Left lung (tissue), 10 donors: ENCODE results near the gene TACC2. TPM values are rescaled to one million over a fixed set of nuclear protein-coding genes. Genes with fewer than 3 reads are reported as not detected.
A peak's percentile ranks its signal among the peaks of the same experiment; 100 is the strongest.
"Not testable (repeated sequence)": the region's sequence is repeated elsewhere in the genome, so short reads cannot be mapped to it uniquely, and the experiment has no call there.

Experiments
- ATAC-seq: fragments of 200-7000 bp; cut with Tn5 transposase; one replicate; pipeline ENCODE4 v1.9.1; 2020; ENCODE audit warnings: moderate library complexity
- DNase-seq, 4 donors: peaks; one replicate each; pipeline ENCODE4 v3.0.0-alpha.2; 2013 to 2020
- H3K27ac ChIP-seq, 2 donors: fragments of 200-600 bp; sonication (generic) in 1 of 2; one replicate each; pipeline versions ENCODE4 v1.5.0 to v1.8.0; 2020 to 2021
- H3K27me3 ChIP-seq, 2 donors: fragments of 200-600 bp; sonication (generic) in 1 of 2; one replicate each; pipeline versions ENCODE4 v1.5.0 to v1.8.0; 2020 to 2021
- H3K36me3 ChIP-seq, 2 donors: fragments of 200-600 bp; sonication (generic) in 1 of 2; one replicate each; pipeline versions ENCODE4 v1.5.0 to v1.8.0; 2020 to 2021
- H3K4me1 ChIP-seq, 2 donors: fragments of 200-600 bp; one replicate each; pipeline ENCODE4 v1.8.0; 2021
- H3K4me3 ChIP-seq, 2 donors: fragments of 200-600 bp; sonication (generic) in 1 of 2; one replicate each; pipeline versions ENCODE4 v1.5.0 to v1.8.0; 2020 to 2021; ENCODE audit warnings: mild to moderate bottlenecking in 1 of 2
- H3K9me3 ChIP-seq, 2 donors: fragments of 200-600 bp; sonication (generic) in 1 of 2; one replicate each; pipeline versions ENCODE4 v1.5.0 to v1.8.0; 2020 to 2021
- CTCF ChIP-seq, 2 donors: fragments of 200-600 bp; sonication (generic) in 1 of 2; IDR thresholded peaks; one replicate each; pipeline versions ENCODE4 v1.5.0 to v1.8.0; 2021; ENCODE audit warnings: antibody characterized with exemption in 2 of 2
- intact Hi-C, 2 donors: fragments of 100-400 bp; cut with DNase I; formaldehyde crosslinking; loops; one replicate each; pipeline versions ENCODE4 v1.11.2 to v1.14.2; 2022
- polyA plus RNA-seq, 6 donors: library from polyadenylated mRNA; unstranded; fragments of 120-200 nt; gene quantifications; one replicate each; pipeline ENCODE4 v1.2.1, GENCODE V29; 2013; ENCODE audit not compliant: insufficient read length in 6 of 6
- total RNA-seq, 2 donors: library from RNA; stranded (reverse); fragmentation: NEBNext Ultra II Directional; extraction: Animal tissue kit (Norgen Biotek cat#: 25700); gene quantifications; one replicate each; pipeline ENCODE4 v1.2.1, GENCODE V29; 2021
- donor health status: DM: no; HTN: yes; CAD: no.
- donor health status: DM: no; HTN: no; CAD: no.

Gene TACC2
- total and polyA plus RNA-seq, 8 donors: 21.0 to 193 (median 23.9) TPM

GRCh38 chr10:122060250-122060649 is 71.3 kb downstream of the TACC2 start:
- Histone ChIP-seq H3K27ac (no peak overlapping the region), H3K4me3 (no peak overlapping the region), H3K27me3 (no peaks in the 10 kb centered on the region), H3K9me3 (no peaks in the 10 kb centered on the region), H3K4me1 (peaks cover 7 to 14% of the 10 kb centered on the region in 2 donors), H3K36me3 (no peaks in the 10 kb centered on the region)
- TF ChIP-seq CTCF (IDR thresholded peaks at IDR 0.05): no peak
- peak; percentile 6 for ATAC-seq
- no peak for DNase-seq
- intact Hi-C loops: no loop called here

- Histone ChIP-seq H3K4me1 (peaks cover 7 to 14% of the 10 kb centered on the region in 2 donors), H3K36me3 (no peaks in the 10 kb centered on the region), H3K27ac (peak overlapping the region; percentile 78 to 91), H3K27me3 (no peaks in the 10 kb centered on the region), H3K4me3 (no peak overlapping the region), H3K9me3 (no peaks in the 10 kb centered on the region)
- intact Hi-C loops: no loop called here
- TF ChIP-seq CTCF (IDR thresholded peaks at IDR 0.05): no peak
- DNase-seq (peak in 2 of 4 donors; percentile 68 to 86), ATAC-seq (peak; percentile 98)
These were observed 74.1 kb downstream of the TACC2 start for GRCh38 chr10:122062831-122063674.

GRCh38 chr10:122066337-122066939 is 77.5 kb downstream of the TACC2 start:
- H3K27ac ChIP-seq, DNase-seq, intact Hi-C loops, H3K9me3 ChIP-seq, ATAC-seq, H3K4me3 ChIP-seq, H3K36me3 ChIP-seq, H3K27me3 ChIP-seq: not testable (repeated sequence)
- peaks cover 7 to 14% of the 10 kb centered on the region in 2 donors for H3K4me1 ChIP-seq

- H3K4me1 ChIP-seq: no peaks in the 10 kb centered on the region
- H3K36me3 ChIP-seq: no peaks in the 10 kb centered on the region
- DNase-seq (no peak), ATAC-seq (no peak)
- H3K9me3 ChIP-seq: no peaks in the 10 kb centered on the region
- no peaks in the 10 kb centered on the region for H3K27me3 ChIP-seq
- no peak for TF ChIP-seq CTCF (IDR thresholded peaks at IDR 0.05)
- no peak overlapping the region for H3K4me3 ChIP-seq
- no peak overlapping the region for H3K27ac ChIP-seq
- intact Hi-C loops: no loop called here
These were observed 79.9 kb downstream of the TACC2 start for GRCh38 chr10:122068844-122069243.

GRCh38 chr10:122072491-122072890 is 83.5 kb downstream of the TACC2 start:
- Histone ChIP-seq H3K27ac (no peak overlapping the region), H3K4me1 (no peaks in the 10 kb centered on the region), H3K36me3 (no peaks in the 10 kb centered on the region), H3K27me3 (no peaks in the 10 kb centered on the region), H3K9me3 (no peaks in the 10 kb centered on the region), H3K4me3 (no peak overlapping the region)
- no peak for DNase-seq
- ATAC-seq: no peak
- intact Hi-C loops: no loop called here
- no peak for TF ChIP-seq CTCF (IDR thresholded peaks at IDR 0.05)
